GM12878 (cell line): ENCODE measurements around the gene RNASEH2B. TPM values are rescaled to one million over a fixed set of nuclear protein-coding genes. Genes with fewer than 3 reads are reported as not detected.

Experiments
- ATAC-seq: fragments of 200-7000 bp; cut with Tn5 transposase; 3 replicates; pipeline ENCODE4 v1.9.1; 2020; ENCODE audit warnings: mild to moderate bottlenecking, moderate library complexity
- BruUV-seq: library from RNA; stranded (reverse); fragments of 400-500 nt; replicated peaks from 2 replicates; lab custom pipeline; 2021; lab: Mats Ljungman, UMichigan
- CTCF ChIA-PET: fragments of 300-600 bp; sonication (Branson Sonifier 250); formaldehyde crosslinking; extraction: SDS; loops from one replicate; lab custom pipeline; 2021; ENCODE audit warnings: inconsistent platforms; lab: Yijun Ruan, JAX
- POLR2A ChIA-PET: fragments of 350-600 bp; formaldehyde crosslinking; extraction: SDS; loops from one replicate; lab custom pipeline; 2021; ENCODE audit warnings: inconsistent platforms; lab: Charles Lee
- RAD21 ChIA-PET: fragments of 300-600 bp; sonication (Branson Sonifier 250); formaldehyde crosslinking; loops from one replicate; lab custom pipeline; 2023; ENCODE audit warnings: antibody characterized with exemption; ENCODE audit not compliant: unreplicated experiment; lab: Charles Lee
- SMC1A ChIA-PET: fragments of 300-600 bp; sonication (Branson Sonifier 250); formaldehyde crosslinking; loops from one replicate; lab custom pipeline; 2023; ENCODE audit not compliant: unreplicated experiment, uncharacterized antibody; lab: Charles Lee
- DNase-seq: peaks from one replicate; pipeline ENCODE4 v3.0.0-alpha.2; 2011; ENCODE audit warnings: low read depth, low spot score
- FAIRE-seq: peaks from 3 replicates; lab custom pipeline; 2011; peaks lifted over from hg19 to GRCh38; lab: Jason Lieb, UNC
- H2AFZ ChIP-seq: 2 replicates; pipeline ENCODE4 v1.6.0; 2011; ENCODE audit warnings: low read depth, low read length, control low read depth; ENCODE audit not compliant: control insufficient read depth
- H3K27ac ChIP-seq: 2 replicates; pipeline ENCODE4 v1.5.1; 2011; ENCODE audit warnings: control low read depth; ENCODE audit not compliant: control insufficient read depth, insufficient read depth
- H3K27me3 ChIP-seq, 2 experiments: replicated peaks in 1 of 2; 2 replicates each; pipeline versions ENCODE4 v1.6.0 to v1.6.1; 2011; ENCODE audit warnings: low read length in 1 of 2; ENCODE audit not compliant: control insufficient read depth in 2 of 2, insufficient read depth in 2 of 2
- H3K36me3 ChIP-seq, 2 experiments: 2 replicates each; pipeline ENCODE4 v1.5.1; 2011; ENCODE audit warnings: low read length in 1 of 2; ENCODE audit not compliant: control insufficient read depth in 2 of 2, insufficient read depth in 2 of 2
- H3K4me1 ChIP-seq: 2 replicates; pipeline ENCODE4 v1.6.1; 2011; ENCODE audit warnings: mild to moderate bottlenecking, low read length, moderate library complexity, mixed read lengths; ENCODE audit not compliant: control insufficient read depth, insufficient read depth
- H3K4me2 ChIP-seq: 2 replicates; pipeline ENCODE4 v1.6.0; 2011; ENCODE audit warnings: control low read depth; ENCODE audit not compliant: control insufficient read depth, insufficient read depth
- H3K4me3 ChIP-seq: fragments of 200-600 bp; sonication (generic); 2 replicates; pipeline ENCODE4 v1.5.1; 2016
- H3K79me2 ChIP-seq: 2 replicates; pipeline ENCODE4 v1.6.0; 2011; ENCODE audit warnings: low read length; ENCODE audit not compliant: control insufficient read depth, insufficient read depth
- H3K9ac ChIP-seq: 2 replicates; pipeline ENCODE4 v1.8.0; 2011; ENCODE audit warnings: low read length, control low read depth, mixed read lengths; ENCODE audit not compliant: control insufficient read depth, insufficient read depth
- H3K9me3 ChIP-seq: replicated peaks from 3 replicates; pipeline ENCODE4 v1.5.1; 2011; ENCODE audit warnings: mild to moderate bottlenecking, low read length; ENCODE audit not compliant: control insufficient read depth, insufficient read depth
- H4K20me1 ChIP-seq: 2 replicates; pipeline ENCODE4 v1.6.0; 2011; ENCODE audit not compliant: control insufficient read depth, insufficient read depth
- CBFB ChIP-seq: IDR thresholded peaks from 2 replicates; pipeline ENCODE4 v1.6.1; 2016; ENCODE audit warnings: antibody characterized with exemption, low read depth
- CHD1 ChIP-seq: IDR thresholded peaks from 2 replicates; pipeline ENCODE4 v1.6.1; 2012; ENCODE audit warnings: low read depth, low read length, improper control_type of control experiment
- MEF2A ChIP-seq: IDR thresholded peaks from 2 replicates; pipeline ENCODE4 v1.6.1; 2011; ENCODE audit warnings: low read depth, mild to moderate bottlenecking, low read length, moderate library complexity; ENCODE audit not compliant: insufficient read depth
- NR2C1 ChIP-seq: fragments of 450-650 bp; IDR thresholded peaks from 2 replicates; pipeline ENCODE4 v1.6.1; 2017; ENCODE audit warnings: antibody characterized with exemption, mild to moderate bottlenecking, moderate library complexity
- PML ChIP-seq: IDR thresholded peaks from 2 replicates; pipeline ENCODE4 v1.6.1; 2012; ENCODE audit warnings: low read length, inconsistent platforms
- RAD51 ChIP-seq: fragments of 450-650 bp; IDR thresholded peaks from 2 replicates; pipeline ENCODE4 v1.6.1; 2016; ENCODE audit warnings: moderate library complexity, mild to moderate bottlenecking, inconsistent platforms
- RB1 ChIP-seq: fragments of 450-650 bp; formaldehyde crosslinking; IDR thresholded peaks from 2 replicates; pipeline ENCODE4 v1.6.1; 2017; ENCODE audit warnings: mild to moderate bottlenecking, borderline replicate concordance
- RBBP5 ChIP-seq: fragments of 200-600 bp; sonication (generic); conservative IDR thresholded peaks from 2 replicates; pipeline ENCODE4 v1.6.1; 2016
- RUNX3 ChIP-seq: IDR thresholded peaks from 2 replicates; pipeline ENCODE4 v1.6.1; 2012; ENCODE audit warnings: low read length, inconsistent platforms
- SIX5 ChIP-seq: IDR thresholded peaks from 2 replicates; pipeline ENCODE4 v1.6.1; 2011; ENCODE audit warnings: mild to moderate bottlenecking, low read depth, low read length, moderate library complexity; ENCODE audit not compliant: severe bottlenecking
- SMARCA5 ChIP-seq: fragments of 450-650 bp; IDR thresholded peaks from 2 replicates; pipeline ENCODE4 v1.6.1; 2017; ENCODE audit warnings: mild to moderate bottlenecking
- SRF ChIP-seq, 2 experiments: IDR thresholded peaks; 2 replicates each; pipeline ENCODE4 v1.6.1; 2011; ENCODE audit warnings: low read depth in 2 of 2, low read length in 2 of 2, mild to moderate bottlenecking in 1 of 2, moderate library complexity in 1 of 2
- SUZ12 ChIP-seq: fragments of 200-600 bp; sonication (generic); IDR thresholded peaks from one replicate; pipeline ENCODE4 v1.6.1; 2018; ENCODE audit warnings: antibody characterized with exemption, mild to moderate bottlenecking; ENCODE audit not compliant: unreplicated experiment
- TBL1XR1 ChIP-seq: IDR thresholded peaks from 2 replicates; pipeline ENCODE4 v1.6.1; 2012; ENCODE audit warnings: low read depth, low read length, improper control_type of control experiment
- TCF3 ChIP-seq: IDR thresholded peaks from 2 replicates; pipeline ENCODE4 v1.6.1; 2012; ENCODE audit warnings: low read depth, mild to moderate bottlenecking, low read length, borderline replicate concordance; ENCODE audit not compliant: insufficient read depth
- WGBS: methylation state at CpG from one replicate; pipeline ENCODE4 v1.1.6; 2016; ENCODE audit warnings: low lambda C conversion rate; ENCODE audit not compliant: insufficient replicate concordance, insufficient coverage; ENCODE audit errors: missing lambda C conversion rate; 5-methylcytosine and 5-hydroxymethylcytosine counted together
- in situ Hi-C: fragments of 300-500 bp; cut with MboI; formaldehyde crosslinking; loops from 9 replicates; pipeline ENCODE4 v1.14.3; 2018; ENCODE audit warnings: mixed read lengths
- intact Hi-C: fragments of 100-400 bp; cut with micrococcal nuclease; formaldehyde crosslinking; loops from one replicate; pipeline ENCODE4 v1.14.2; 2022; ENCODE audit not compliant: unreplicated experiment
- polyA plus RNA-seq, 11 experiments: library from polyadenylated mRNA; depleted of rRNA in 4 of 11; unstranded in 6 of 11; stranded (reverse) in 5 of 11; fragments of >200 nt; fragmentation: Nextera tagmentation in 4 of 11; fragmentation: Illumina TruSeq in 1 of 11; extraction: Ambion mirVana in 4 of 11; extraction: Trizol in 1 of 11; gene quantifications; 1 replicate in 1 of 11; 2 replicates in 10 of 11; pipeline versions ENCODE4 v1.2.1 to v1.2.3, GENCODE V29; 2011 to 2016; ENCODE audit warnings: inconsistent platforms in 2 of 11, missing spikeins in 2 of 11, low read depth in 1 of 11
- total RNA-seq, 4 experiments: library from RNA; depleted of rRNA in 3 of 4; stranded (reverse); fragments of >200 nt in 3 of 4; fragmentation: Illumina TruSeq in 1 of 4; extraction: Trizol in 1 of 4; gene quantifications; 2 replicates each; pipeline versions ENCODE4 v1.2.1 to v1.2.3, GENCODE V29; 2013 to 2021
- TF ChIP-seq, protein P1 (sequence below): IDR thresholded peaks from 2 replicates; pipeline ENCODE4 v1.6.1; 2011; ENCODE audit warnings: mild to moderate bottlenecking, low read depth, low read length, moderate library complexity; ENCODE audit not compliant: insufficient replicate concordance
- TF ChIP-seq, protein P2 (sequence below): fragments of 450-650 bp; IDR thresholded peaks from 2 replicates; pipeline ENCODE4 v1.6.1; 2018; ENCODE audit warnings: borderline replicate concordance, mild to moderate bottlenecking; ENCODE audit not compliant: partially characterized antibody
- TF ChIP-seq, protein P3 (sequence below): fragments of 450-650 bp; IDR thresholded peaks from 2 replicates; pipeline ENCODE4 v1.6.1; 2018; ENCODE audit warnings: mild to moderate bottlenecking, low read depth, moderate library complexity; ENCODE audit not compliant: partially characterized antibody

RNASEH2B gene
- total and polyA plus RNA-seq, 10 of the 15 experiments (the other 5 are each of a cell fraction or from before 2014, with no cell fraction given), result 64.9 to 148 (median 97.3) TPM

DNA sequence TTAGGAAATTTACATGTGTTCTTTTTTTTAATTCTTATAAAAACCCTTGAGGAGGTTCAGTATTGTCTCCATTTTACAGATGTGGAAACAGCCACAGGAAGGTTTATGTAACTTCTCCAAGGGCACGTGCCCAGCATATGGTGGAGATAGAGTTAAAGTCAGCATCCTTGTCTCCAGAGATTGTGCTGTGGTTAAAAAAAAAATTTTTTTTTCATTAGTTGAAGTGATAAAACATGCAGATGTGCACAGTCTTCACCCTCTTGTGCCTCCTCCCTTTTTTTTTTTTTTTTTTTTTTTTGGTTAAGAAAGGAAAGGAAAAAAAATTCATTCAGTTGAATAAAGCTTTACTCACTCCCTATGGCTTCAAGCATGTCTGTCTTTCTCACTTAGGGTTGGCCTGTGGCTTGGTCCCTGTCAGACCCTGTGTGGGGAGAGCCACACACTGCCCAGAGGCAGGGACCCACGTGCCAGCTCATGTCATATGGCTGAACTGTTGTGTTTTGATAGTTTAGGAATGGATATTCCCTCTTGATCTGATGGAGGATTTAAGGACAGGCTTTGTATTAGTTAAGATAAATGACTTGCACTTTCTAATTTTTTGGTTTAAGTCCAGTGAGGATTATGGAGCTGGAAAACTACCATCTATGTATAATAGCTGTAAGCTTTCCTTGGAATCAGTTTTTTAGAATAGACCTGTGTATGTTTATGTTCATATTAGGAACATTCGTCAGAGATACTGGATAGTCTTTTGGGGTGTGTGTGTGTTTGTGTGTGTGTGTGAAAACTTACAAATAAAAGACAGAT lies 19.3 kb downstream of the RNASEH2B start:
- SMC1A ChIA-PET, result interaction anchor here (0.6 to 1.8 kb wide), 2 partner anchors 14 to 1240 kb away, joined by 3 to 5 read pairs; no protein-coding TSS in a partner anchor
- CTCF ChIA-PET, result interaction anchor here (0.6 kb wide), 1 partner anchor 180 kb away, joined by 3 read pairs; no protein-coding TSS in a partner anchor
- POLR2A ChIA-PET, result interaction anchor here (0.6 kb wide), 2 partner anchors 352 to 1238 kb away, joined by 3 to 7 read pairs; partner anchors contain the start of gene EBPL
- Histone ChIP-seq H3K27me3 (no peaks in the 10 kb centered on the region), H3K36me3 (peaks cover under 1 to 7% of the 10 kb centered on the region in 2 experiments; a peak in 2 of 4 replicates), H2AFZ (no peak overlapping the region), H3K9me3 (peaks cover 11% of the 10 kb centered on the region), H4K20me1 (no peaks in the 10 kb centered on the region), H3K9ac (no peak overlapping the region), H3K4me3 (no peak overlapping the region), H3K4me1 (peaks cover 3% of the 10 kb centered on the region; the same call in 1 of the 2 replicates), H3K4me2 (no peak overlapping the region), H3K79me2 (peaks cover 21% of the 10 kb centered on the region), H3K27ac (no peak overlapping the region)
- intact Hi-C loops (no loop called here), in situ Hi-C loops (no loop called here)
- RAD21 ChIA-PET, result interaction anchor here (0.6 kb wide), 1 partner anchor 1491 kb away, joined by 3 read pairs; no protein-coding TSS in a partner anchor
- FAIRE-seq (no peak), ATAC-seq (no peak), DNase-seq (no peak)
- WGBS, result 100% methylated on average over 3 of the region's 3 CpGs
- no TSS peak for BruUV-seq
- TF ChIP-seq, protein P1, sequence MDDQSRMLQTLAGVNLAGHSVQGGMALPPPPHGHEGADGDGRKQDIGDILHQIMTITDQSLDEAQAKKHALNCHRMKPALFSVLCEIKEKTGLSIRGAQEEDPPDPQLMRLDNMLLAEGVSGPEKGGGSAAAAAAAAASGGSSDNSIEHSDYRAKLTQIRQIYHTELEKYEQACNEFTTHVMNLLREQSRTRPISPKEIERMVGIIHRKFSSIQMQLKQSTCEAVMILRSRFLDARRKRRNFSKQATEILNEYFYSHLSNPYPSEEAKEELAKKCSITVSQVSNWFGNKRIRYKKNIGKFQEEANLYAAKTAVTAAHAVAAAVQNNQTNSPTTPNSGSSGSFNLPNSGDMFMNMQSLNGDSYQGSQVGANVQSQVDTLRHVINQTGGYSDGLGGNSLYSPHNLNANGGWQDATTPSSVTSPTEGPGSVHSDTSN, result no peak
- TF ChIP-seq NR2C1, result no peak
- no peak for TF ChIP-seq TBL1XR1
- no peak for TF ChIP-seq RB1
- no peak for TF ChIP-seq RBBP5
- no peak for TF ChIP-seq SMARCA5
- no peak for TF ChIP-seq SRF (IDR thresholded peaks at IDR 0.05; ENCODE audit: low read depth in 2 of 2, low read length in 2 of 2)
- TF ChIP-seq, protein P2, sequence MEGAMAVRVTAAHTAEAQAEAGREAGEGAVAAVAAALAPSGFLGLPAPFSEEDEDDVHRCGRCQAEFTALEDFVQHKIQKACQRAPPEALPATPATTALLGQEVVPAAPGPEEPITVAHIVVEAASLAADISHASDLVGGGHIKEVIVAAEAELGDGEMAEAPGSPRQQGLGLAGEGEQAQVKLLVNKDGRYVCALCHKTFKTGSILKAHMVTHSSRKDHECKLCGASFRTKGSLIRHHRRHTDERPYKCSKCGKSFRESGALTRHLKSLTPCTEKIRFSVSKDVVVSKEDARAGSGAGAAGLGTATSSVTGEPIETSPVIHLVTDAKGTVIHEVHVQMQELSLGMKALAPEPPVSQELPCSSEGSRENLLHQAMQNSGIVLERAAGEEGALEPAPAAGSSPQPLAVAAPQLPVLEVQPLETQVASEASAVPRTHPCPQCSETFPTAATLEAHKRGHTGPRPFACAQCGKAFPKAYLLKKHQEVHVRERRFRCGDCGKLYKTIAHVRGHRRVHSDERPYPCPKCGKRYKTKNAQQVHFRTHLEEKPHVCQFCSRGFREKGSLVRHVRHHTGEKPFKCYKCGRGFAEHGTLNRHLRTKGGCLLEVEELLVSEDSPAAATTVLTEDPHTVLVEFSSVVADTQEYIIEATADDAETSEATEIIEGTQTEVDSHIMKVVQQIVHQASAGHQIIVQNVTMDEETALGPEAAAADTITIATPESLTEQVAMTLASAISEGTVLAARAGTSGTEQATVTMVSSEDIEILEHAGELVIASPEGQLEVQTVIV, result no peak
- TF ChIP-seq RUNX3, result no peak
- no peak for TF ChIP-seq SUZ12
- TF ChIP-seq, protein P3, sequence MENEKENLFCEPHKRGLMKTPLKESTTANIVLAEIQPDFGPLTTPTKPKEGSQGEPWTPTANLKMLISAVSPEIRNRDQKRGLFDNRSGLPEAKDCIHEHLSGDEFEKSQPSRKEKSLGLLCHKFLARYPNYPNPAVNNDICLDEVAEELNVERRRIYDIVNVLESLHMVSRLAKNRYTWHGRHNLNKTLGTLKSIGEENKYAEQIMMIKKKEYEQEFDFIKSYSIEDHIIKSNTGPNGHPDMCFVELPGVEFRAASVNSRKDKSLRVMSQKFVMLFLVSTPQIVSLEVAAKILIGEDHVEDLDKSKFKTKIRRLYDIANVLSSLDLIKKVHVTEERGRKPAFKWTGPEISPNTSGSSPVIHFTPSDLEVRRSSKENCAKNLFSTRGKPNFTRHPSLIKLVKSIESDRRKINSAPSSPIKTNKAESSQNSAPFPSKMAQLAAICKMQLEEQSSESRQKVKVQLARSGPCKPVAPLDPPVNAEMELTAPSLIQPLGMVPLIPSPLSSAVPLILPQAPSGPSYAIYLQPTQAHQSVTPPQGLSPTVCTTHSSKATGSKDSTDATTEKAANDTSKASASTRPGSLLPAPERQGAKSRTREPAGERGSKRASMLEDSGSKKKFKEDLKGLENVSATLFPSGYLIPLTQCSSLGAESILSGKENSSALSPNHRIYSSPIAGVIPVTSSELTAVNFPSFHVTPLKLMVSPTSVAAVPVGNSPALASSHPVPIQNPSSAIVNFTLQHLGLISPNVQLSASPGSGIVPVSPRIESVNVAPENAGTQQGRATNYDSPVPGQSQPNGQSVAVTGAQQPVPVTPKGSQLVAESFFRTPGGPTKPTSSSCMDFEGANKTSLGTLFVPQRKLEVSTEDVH, result no peak
- TF ChIP-seq CHD1, result no peak
- no peak for TF ChIP-seq RAD51
- no peak for TF ChIP-seq TCF3
- no peak for TF ChIP-seq PML
- TF ChIP-seq SIX5, result no peak
- no peak for TF ChIP-seq CBFB
- no peak for TF ChIP-seq MEF2A
